Glutamatergic neuron (in vitro differentiated cells): ENCODE data around the gene RBM46. TPM values are rescaled to one million over a fixed set of nuclear protein-coding genes. Genes with fewer than 3 reads are reported as not detected.

Experiments
- DNase-seq: peaks from one replicate; pipeline ENCODE4 v3.0.0; 2022
- H3K27ac Mint-ChIP-seq: one replicate; pipeline ENCODE4 v1.8.0; 2020; ENCODE audit warnings: mild to moderate bottlenecking, mixed read lengths, inconsistent platforms; ENCODE audit not compliant: unreplicated experiment
- H3K27me3 Mint-ChIP-seq: one replicate; pipeline ENCODE4 v1.8.0; 2020; ENCODE audit warnings: mild to moderate bottlenecking, moderate library complexity, mixed read lengths, inconsistent platforms; ENCODE audit not compliant: unreplicated experiment
- H3K36me3 Mint-ChIP-seq: one replicate; pipeline ENCODE4 v1.8.0; 2020; ENCODE audit warnings: mild to moderate bottlenecking, mixed read lengths, inconsistent platforms; ENCODE audit not compliant: unreplicated experiment
- H3K4me1 Mint-ChIP-seq: one replicate; pipeline ENCODE4 v1.8.0; 2020; ENCODE audit warnings: mild to moderate bottlenecking, low read depth, mixed read lengths, inconsistent platforms; ENCODE audit not compliant: unreplicated experiment
- H3K4me3 Mint-ChIP-seq: one replicate; pipeline ENCODE4 v1.8.0; 2020; ENCODE audit warnings: mild to moderate bottlenecking, mixed read lengths, inconsistent platforms; ENCODE audit not compliant: unreplicated experiment
- H3K9me3 Mint-ChIP-seq: one replicate; pipeline ENCODE4 v1.8.0; 2020; ENCODE audit warnings: mild to moderate bottlenecking, moderate library complexity, mixed read lengths, inconsistent platforms; ENCODE audit not compliant: unreplicated experiment
- CTCF ChIP-seq: fragments of 200-600 bp; sonication (generic); IDR thresholded peaks from one replicate; pipeline ENCODE4 v1.5.0; 2021; ENCODE audit not compliant: partially characterized antibody, unreplicated experiment
- total RNA-seq: library from RNA; stranded (reverse); fragmentation: NEBNext Ultra II Directional; extraction: Animal tissue kit (Norgen Biotek cat#: 25700); gene quantifications from one replicate; pipeline ENCODE4 v1.2.1, GENCODE V29; 2021; ENCODE audit not compliant: unreplicated experiment

The RBM46 gene
- total RNA-seq, 1 donor from 2014 or later: 7.9 TPM

- H3K4me3 Mint-ChIP-seq: no peak overlapping the region
- H3K27me3 Mint-ChIP-seq: no peaks in the 10 kb centered on the region
- H3K36me3 Mint-ChIP-seq: no peaks in the 10 kb centered on the region
- no peak for DNase-seq
- no peak for TF ChIP-seq CTCF
- no peak overlapping the region for H3K27ac Mint-ChIP-seq
- H3K4me1 Mint-ChIP-seq: no peaks in the 10 kb centered on the region
- H3K9me3 Mint-ChIP-seq: no peaks in the 10 kb centered on the region
Observed at GRCh38 chr4:154836030-154836429, 55.0 kb downstream of the RBM46 start.

- no peaks in the 10 kb centered on the region for H3K9me3 Mint-ChIP-seq
- no peaks in the 10 kb centered on the region for H3K27me3 Mint-ChIP-seq
- TF ChIP-seq CTCF: no peak
- H3K4me3 Mint-ChIP-seq: no peak overlapping the region
- no peaks in the 10 kb centered on the region for H3K36me3 Mint-ChIP-seq
- H3K27ac Mint-ChIP-seq: no peak overlapping the region
- DNase-seq: no peak
- no peaks in the 10 kb centered on the region for H3K4me1 Mint-ChIP-seq
Observed at GRCh38 chr4:154836513-154836912, 55.4 kb downstream of the RBM46 start.

- no peaks in the 10 kb centered on the region for H3K9me3 Mint-ChIP-seq
- no peak for DNase-seq
- H3K27ac Mint-ChIP-seq: no peak overlapping the region
Observed at GRCh38 chr4:154838155-154838554, 57.1 kb downstream of the RBM46 start.

GRCh38 chr4:154838694-154839093, 57.6 kb downstream of the RBM46 start:
- DNase-seq: no peak
- no peaks in the 10 kb centered on the region for H3K9me3 Mint-ChIP-seq
- H3K4me1 Mint-ChIP-seq: no peaks in the 10 kb centered on the region
- no peak overlapping the region for H3K4me3 Mint-ChIP-seq
- TF ChIP-seq CTCF: no peak
- H3K36me3 Mint-ChIP-seq: no peaks in the 10 kb centered on the region
- no peaks in the 10 kb centered on the region for H3K27me3 Mint-ChIP-seq
- H3K27ac Mint-ChIP-seq: no peak overlapping the region

More at GRCh38 chr4:154838155-154838554, 57.1 kb downstream of the RBM46 start:
- no peak for TF ChIP-seq CTCF
- H3K4me1 Mint-ChIP-seq: no peaks in the 10 kb centered on the region
- H3K27me3 Mint-ChIP-seq: no peaks in the 10 kb centered on the region
- no peak overlapping the region for H3K4me3 Mint-ChIP-seq
- H3K36me3 Mint-ChIP-seq: no peaks in the 10 kb centered on the region

GRCh38 chr4:154854362-154854761, 73.3 kb downstream of the RBM46 start:
- no peaks in the 10 kb centered on the region for H3K36me3 Mint-ChIP-seq
- no peaks in the 10 kb centered on the region for H3K9me3 Mint-ChIP-seq
- H3K27ac Mint-ChIP-seq: no peak overlapping the region
- H3K4me1 Mint-ChIP-seq: no peaks in the 10 kb centered on the region
- TF ChIP-seq CTCF: peak; percentile 57
- no peaks in the 10 kb centered on the region for H3K27me3 Mint-ChIP-seq
- no peak overlapping the region for H3K4me3 Mint-ChIP-seq
- DNase-seq: no peak
